Activated naive CD8-positive, alpha-beta T cell (primary cell): ENCODE results near the gene ENDOG.

Source experiments
- H3K27ac Mint-ChIP-seq: one replicate; pipeline ENCODE4 v1.8.0; 2021; ENCODE audit warnings: mixed read lengths
- H3K27me3 Mint-ChIP-seq: one replicate; pipeline ENCODE4 v1.8.0; 2021; ENCODE audit warnings: mixed read lengths
- H3K36me3 Mint-ChIP-seq: one replicate; pipeline ENCODE4 v1.8.0; 2021; ENCODE audit warnings: mixed read lengths
- H3K4me1 Mint-ChIP-seq: one replicate; pipeline ENCODE4 v1.8.0; 2021; ENCODE audit warnings: low read depth, mixed read lengths
- H3K4me3 Mint-ChIP-seq: one replicate; pipeline ENCODE4 v1.8.0; 2021; ENCODE audit warnings: mild to moderate bottlenecking, mixed read lengths
- H3K9me3 Mint-ChIP-seq: one replicate; pipeline ENCODE4 v1.8.0; 2021; ENCODE audit warnings: low read depth, mixed read lengths

Gene ENDOG

GRCh38 chr9:128819716-128820664 lies 1.7 kb downstream of the ENDOG start:
- H3K4me1 Mint-ChIP-seq, result peaks cover 17% of the 10 kb centered on the region
- H3K27me3 Mint-ChIP-seq, result no peaks in the 10 kb centered on the region
- H3K36me3 Mint-ChIP-seq, result no peaks in the 10 kb centered on the region
- no peaks in the 10 kb centered on the region for H3K9me3 Mint-ChIP-seq
- H3K4me3 Mint-ChIP-seq, result peak overlapping the region; percentile 89
- H3K27ac Mint-ChIP-seq, result peak overlapping the region; percentile 81

GRCh38 chr9:128820665-128821583 lies 2.6 kb downstream of the ENDOG start:
- no peaks in the 10 kb centered on the region for H3K36me3 Mint-ChIP-seq
- no peaks in the 10 kb centered on the region for H3K27me3 Mint-ChIP-seq
- peak overlapping the region; percentile 16 for H3K27ac Mint-ChIP-seq
- H3K4me3 Mint-ChIP-seq, result peak overlapping the region; percentile 35
- no peaks in the 10 kb centered on the region for H3K9me3 Mint-ChIP-seq
- H3K4me1 Mint-ChIP-seq, result peaks cover 17% of the 10 kb centered on the region

GRCh38 chr9:128821584-128822406 lies 3.5 kb downstream of the ENDOG start:
- H3K27ac Mint-ChIP-seq, result no peak overlapping the region
- H3K9me3 Mint-ChIP-seq, result no peaks in the 10 kb centered on the region
- no peaks in the 10 kb centered on the region for H3K27me3 Mint-ChIP-seq
- H3K4me3 Mint-ChIP-seq, result no peak overlapping the region
- no peaks in the 10 kb centered on the region for H3K36me3 Mint-ChIP-seq
- peaks cover 17% of the 10 kb centered on the region for H3K4me1 Mint-ChIP-seq

- Mint-ChIP-seq H3K27ac (no peak overlapping the region), H3K9me3 (no peaks in the 10 kb centered on the region), H3K36me3 (no peaks in the 10 kb centered on the region), H3K27me3 (no peaks in the 10 kb centered on the region), H3K4me3 (no peak overlapping the region), H3K4me1 (peaks cover 17% of the 10 kb centered on the region)
Observed at GRCh38 chr9:128822407-128823042, 4.2 kb downstream of the ENDOG start.

- H3K9me3 Mint-ChIP-seq, result no peaks in the 10 kb centered on the region
- peaks cover 2% of the 10 kb centered on the region for H3K36me3 Mint-ChIP-seq
- no peak overlapping the region for H3K27ac Mint-ChIP-seq
- no peak overlapping the region for H3K4me3 Mint-ChIP-seq
- peaks cover 21% of the 10 kb centered on the region for H3K4me1 Mint-ChIP-seq
- no peaks in the 10 kb centered on the region for H3K27me3 Mint-ChIP-seq
Observed at GRCh38 chr9:128823362-128823902, 5.1 kb downstream of the ENDOG start.

GRCh38 chr9:128823903-128824406 lies 5.7 kb downstream of the ENDOG start:
- H3K9me3 Mint-ChIP-seq, result no peaks in the 10 kb centered on the region
- H3K4me3 Mint-ChIP-seq, result no peak overlapping the region
- peaks cover 26% of the 10 kb centered on the region for H3K4me1 Mint-ChIP-seq
- H3K36me3 Mint-ChIP-seq, result peaks cover 5% of the 10 kb centered on the region
- H3K27me3 Mint-ChIP-seq, result no peaks in the 10 kb centered on the region
- peak overlapping the region; percentile 46 for H3K27ac Mint-ChIP-seq

GRCh38 chr9:128824911-128825310 lies 6.6 kb downstream of the ENDOG start:
- Mint-ChIP-seq H3K4me1 (peaks cover 22% of the 10 kb centered on the region), H3K9me3 (no peaks in the 10 kb centered on the region), H3K27ac (no peak overlapping the region), H3K27me3 (no peaks in the 10 kb centered on the region), H3K36me3 (peaks cover 7% of the 10 kb centered on the region), H3K4me3 (no peak overlapping the region)

GRCh38 chr9:128825923-128826700 lies 7.8 kb downstream of the ENDOG start:
- Mint-ChIP-seq H3K36me3 (peaks cover 7% of the 10 kb centered on the region), H3K27me3 (no peaks in the 10 kb centered on the region), H3K27ac (no peak overlapping the region), H3K4me1 (peaks cover 19% of the 10 kb centered on the region), H3K4me3 (no peak overlapping the region), H3K9me3 (no peaks in the 10 kb centered on the region)

GRCh38 chr9:128828267-128828666 lies 10.0 kb downstream of the ENDOG start:
- Mint-ChIP-seq H3K27me3 (no peaks in the 10 kb centered on the region), H3K4me3 (peak overlapping the region; percentile 96), H3K9me3 (no peaks in the 10 kb centered on the region), H3K36me3 (peaks cover 7% of the 10 kb centered on the region), H3K4me1 (peaks cover 17% of the 10 kb centered on the region), H3K27ac (peak overlapping the region; percentile 97)

GRCh38 chr9:128828719-128829452 lies 10.6 kb downstream of the ENDOG start:
- Mint-ChIP-seq H3K27ac (peak overlapping the region; percentile 97), H3K27me3 (no peaks in the 10 kb centered on the region), H3K36me3 (peaks cover 7% of the 10 kb centered on the region), H3K4me1 (peaks cover 17% of the 10 kb centered on the region), H3K9me3 (no peaks in the 10 kb centered on the region), H3K4me3 (peak overlapping the region; percentile 96)

- peak within 1 kb of the TSS; percentile 97 for H3K27ac Mint-ChIP-seq
- peaks cover 9% of the 10 kb centered on the region for H3K36me3 Mint-ChIP-seq
- H3K9me3 Mint-ChIP-seq, result no peaks in the 10 kb centered on the region
Observed at GRCh38 chr9:128829477-128830251, 11.4 kb downstream of the ENDOG start, which contains the start of gene SPOUT1. Gene SPOUT1 (minus strand): TSS chr9:128829794. CDS start chr9:128829780, 14 bp downstream.

GRCh38 chr9:128833696-128834095 lies 15.4 kb downstream of the ENDOG start:
- H3K4me1 Mint-ChIP-seq, result peaks cover 7% of the 10 kb centered on the region
- H3K27me3 Mint-ChIP-seq, result no peaks in the 10 kb centered on the region
- H3K4me3 Mint-ChIP-seq, result no peak overlapping the region
- no peaks in the 10 kb centered on the region for H3K9me3 Mint-ChIP-seq
- H3K36me3 Mint-ChIP-seq, result peaks cover 5% of the 10 kb centered on the region
- no peak overlapping the region for H3K27ac Mint-ChIP-seq

More at GRCh38 chr9:128829477-128830251, 11.4 kb downstream of the ENDOG start, which contains the start of gene SPOUT1:
- Mint-ChIP-seq H3K27me3 (no peaks in the 10 kb centered on the region), H3K4me3 (peak within 1 kb of the TSS; percentile 96), H3K4me1 (peaks cover 17% of the 10 kb centered on the region)
